GM19468 (cell line): ENCODE measurements around the gene SLN.

Experiments used
- ATAC-seq: cut with Tn5 transposase; IDR thresholded peaks from one replicate; pipeline ENCODE4 v1.9.1; 2021; ENCODE audit warnings: mild to moderate bottlenecking, moderate library complexity, moderate number of reproducible peaks; ENCODE audit not compliant: unreplicated experiment; ENCODE audit errors: extremely low read depth

Gene SLN

GRCh38 chr11:107720303-107720774 lies 8.5 kb upstream of the SLN start:
- no peak for ATAC-seq

DNA sequence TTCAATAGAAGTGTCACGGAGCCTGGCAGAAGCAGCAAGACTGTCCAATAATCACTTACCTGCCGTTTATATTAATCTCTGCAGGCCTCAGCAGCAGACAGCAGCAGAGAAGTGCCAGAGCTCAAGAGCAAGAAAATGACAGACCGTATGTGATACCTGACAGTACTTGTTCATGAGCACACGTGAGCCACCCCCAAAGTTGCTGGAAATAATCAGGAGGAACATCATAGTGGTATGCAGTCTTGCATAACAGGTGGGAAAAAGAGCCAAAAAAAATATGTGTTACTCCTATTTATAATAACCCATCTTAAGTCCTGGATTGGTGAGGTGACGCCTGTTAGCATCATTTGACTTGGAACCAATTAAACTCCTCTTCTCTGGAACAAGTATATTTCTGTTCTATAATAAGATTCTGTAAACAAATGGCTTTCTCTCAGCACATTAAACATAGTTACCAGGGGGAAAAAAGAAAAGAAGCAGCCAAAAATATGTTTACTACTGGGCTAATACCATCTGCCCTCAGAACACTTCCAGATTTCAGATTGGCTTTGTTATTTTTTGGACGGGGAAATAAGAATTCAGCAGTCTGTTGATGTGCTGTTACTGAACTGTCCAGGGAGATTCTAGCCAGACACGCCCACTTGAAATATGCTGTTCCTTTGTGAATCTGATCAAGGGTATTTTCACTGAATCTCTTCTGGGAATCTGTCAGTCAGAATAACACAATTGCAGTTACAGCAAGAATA lies 7.9 kb upstream of the SLN start:
- ATAC-seq: no peak

DNA sequence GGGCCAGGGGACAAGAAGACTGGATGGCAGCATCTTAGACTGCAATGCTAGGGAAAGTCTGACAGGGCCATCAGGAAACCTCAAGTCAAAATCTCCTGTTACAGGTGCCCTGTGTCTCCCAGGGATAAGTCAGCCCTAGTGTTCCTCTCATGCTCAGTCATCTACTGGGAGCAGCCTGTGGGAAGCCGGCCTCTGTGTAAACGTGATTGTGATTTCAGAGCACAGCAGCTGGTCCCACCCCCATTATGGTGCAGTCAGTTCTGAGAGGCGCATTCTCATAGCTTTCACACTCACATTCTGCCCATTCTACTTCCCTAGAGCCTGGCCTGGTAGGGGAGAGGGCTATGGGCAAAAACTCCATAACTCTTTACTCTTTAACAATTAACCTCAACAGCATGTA lies 7.2 kb upstream of the SLN start:
- no peak for ATAC-seq

DNA sequence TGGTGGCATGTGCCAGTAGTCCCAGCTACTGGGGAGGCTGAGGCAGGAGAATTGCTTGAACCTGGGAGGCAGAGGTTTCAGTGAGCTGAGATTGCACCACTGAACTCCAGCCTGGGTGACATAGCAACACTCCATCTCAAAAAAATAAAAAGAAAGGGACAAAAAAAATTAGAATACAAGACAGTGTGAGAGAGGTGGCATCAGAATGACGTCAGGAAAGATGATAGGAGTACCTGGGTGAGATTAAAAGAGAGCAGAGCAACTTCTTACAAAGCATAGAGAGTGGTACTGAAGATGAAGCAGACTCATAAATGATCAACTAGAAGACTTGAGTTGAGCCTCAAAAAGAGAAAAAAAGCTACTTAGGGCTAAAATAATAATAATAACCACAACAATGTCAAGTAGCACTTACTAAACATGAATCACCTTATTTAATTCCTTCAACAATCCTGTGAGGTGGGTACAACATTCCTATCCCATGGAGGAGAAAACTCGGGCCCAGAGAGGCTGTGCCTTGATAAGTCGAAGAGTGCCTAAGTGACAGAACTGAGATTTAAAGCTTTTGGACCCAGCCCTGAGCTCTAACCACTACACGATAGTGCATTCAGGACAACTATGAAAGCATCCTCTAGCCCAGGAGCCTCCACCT lies 5.2 kb upstream of the SLN start:
- no peak for ATAC-seq

DNA sequence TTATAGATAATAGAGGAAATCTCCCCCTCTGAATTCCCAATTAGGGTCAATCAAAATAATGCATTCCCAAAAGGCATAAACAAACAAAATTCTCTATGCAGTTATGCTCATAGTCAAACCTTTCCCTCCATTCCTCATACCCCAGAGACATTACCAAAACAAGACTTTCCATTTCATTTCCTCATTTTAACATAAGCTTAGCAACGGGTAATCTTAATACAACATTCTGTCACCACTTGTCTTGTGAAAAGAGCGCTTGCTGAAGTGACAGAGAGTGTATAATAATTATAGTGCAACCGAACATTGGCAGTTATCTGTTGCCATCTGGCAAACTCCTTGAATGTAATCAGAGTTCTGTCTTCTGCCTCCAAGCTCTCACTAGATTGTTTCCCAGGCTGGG lies 1.2 kb upstream of the SLN start:
- no peak for ATAC-seq

- ATAC-seq: no peak
Observed at GRCh38 chr11:107710301-107710700, 1.6 kb downstream of the SLN start.

DNA sequence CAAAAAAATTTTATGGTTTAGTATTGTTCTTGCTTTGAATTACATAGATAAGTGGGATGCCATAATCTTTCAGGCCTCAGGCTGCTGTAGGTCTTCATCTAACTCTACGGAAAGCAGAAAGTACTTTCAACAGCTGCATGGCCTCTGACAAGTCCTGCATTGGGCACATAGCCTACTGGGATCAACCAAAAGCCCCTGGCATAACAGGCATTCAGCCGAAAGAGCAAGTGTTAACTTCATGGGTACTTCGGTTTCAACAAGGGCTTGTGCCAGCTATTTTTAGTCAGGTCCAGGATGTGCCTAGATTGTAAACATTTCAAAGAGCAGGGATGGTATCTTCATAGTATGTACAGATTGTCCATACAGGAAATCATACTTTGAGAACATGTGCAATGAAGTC lies 3.1 kb downstream of the SLN start:
- ATAC-seq: no peak

- ATAC-seq: no peak
Observed at GRCh38 chr11:107707807-107708206, 4.0 kb downstream of the SLN start.

- no peak for ATAC-seq
Observed at GRCh38 chr11:107707215-107707671, 4.6 kb downstream of the SLN start.

DNA sequence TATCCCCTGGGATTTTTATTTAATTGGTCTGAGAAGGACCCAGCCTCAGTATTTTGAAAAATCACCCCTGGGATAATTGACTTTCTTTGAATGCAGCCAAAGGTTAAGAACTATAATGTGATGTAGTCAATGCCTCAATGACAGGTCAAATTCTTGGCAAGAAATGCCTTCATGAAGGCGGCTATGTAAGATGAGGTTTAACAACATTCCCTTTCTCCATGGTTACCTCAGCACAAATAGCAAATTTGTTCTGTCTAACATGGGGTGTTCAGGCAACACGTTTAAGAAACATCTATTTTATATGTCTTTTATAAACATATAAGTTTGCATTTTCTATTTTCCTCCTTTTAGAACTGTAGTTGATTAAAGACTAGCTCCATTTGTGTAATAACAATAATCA lies 5.3 kb downstream of the SLN start:
- no peak for ATAC-seq

- ATAC-seq: no peak
Observed at GRCh38 chr11:107705027-107705426, 6.8 kb downstream of the SLN start.

DNA sequence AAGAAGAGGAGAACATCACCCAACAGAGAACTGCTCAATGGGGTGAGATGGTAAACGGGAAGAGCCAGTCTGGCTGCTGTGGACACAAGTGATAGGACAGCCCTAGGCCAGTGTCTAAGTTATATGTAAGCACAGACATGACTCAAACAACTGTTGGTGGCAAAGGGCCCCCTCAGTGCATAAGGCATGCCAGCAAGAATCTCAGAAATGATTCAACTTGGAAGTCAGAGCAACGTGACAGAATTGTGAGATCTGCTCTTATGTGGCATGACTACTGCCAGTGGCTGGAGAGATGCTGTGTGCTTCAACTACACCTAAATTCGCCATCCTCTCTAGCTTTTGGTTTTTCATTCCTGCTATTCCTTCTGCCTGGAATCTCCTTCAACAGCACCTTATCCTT lies 7.4 kb downstream of the SLN start:
- ATAC-seq: no peak

GRCh38 chr11:107702723-107703122 lies 9.1 kb downstream of the SLN start:
- ATAC-seq: no peak

- ATAC-seq: no peak
Observed at GRCh38 chr11:107702109-107702660, 9.7 kb downstream of the SLN start.

DNA sequence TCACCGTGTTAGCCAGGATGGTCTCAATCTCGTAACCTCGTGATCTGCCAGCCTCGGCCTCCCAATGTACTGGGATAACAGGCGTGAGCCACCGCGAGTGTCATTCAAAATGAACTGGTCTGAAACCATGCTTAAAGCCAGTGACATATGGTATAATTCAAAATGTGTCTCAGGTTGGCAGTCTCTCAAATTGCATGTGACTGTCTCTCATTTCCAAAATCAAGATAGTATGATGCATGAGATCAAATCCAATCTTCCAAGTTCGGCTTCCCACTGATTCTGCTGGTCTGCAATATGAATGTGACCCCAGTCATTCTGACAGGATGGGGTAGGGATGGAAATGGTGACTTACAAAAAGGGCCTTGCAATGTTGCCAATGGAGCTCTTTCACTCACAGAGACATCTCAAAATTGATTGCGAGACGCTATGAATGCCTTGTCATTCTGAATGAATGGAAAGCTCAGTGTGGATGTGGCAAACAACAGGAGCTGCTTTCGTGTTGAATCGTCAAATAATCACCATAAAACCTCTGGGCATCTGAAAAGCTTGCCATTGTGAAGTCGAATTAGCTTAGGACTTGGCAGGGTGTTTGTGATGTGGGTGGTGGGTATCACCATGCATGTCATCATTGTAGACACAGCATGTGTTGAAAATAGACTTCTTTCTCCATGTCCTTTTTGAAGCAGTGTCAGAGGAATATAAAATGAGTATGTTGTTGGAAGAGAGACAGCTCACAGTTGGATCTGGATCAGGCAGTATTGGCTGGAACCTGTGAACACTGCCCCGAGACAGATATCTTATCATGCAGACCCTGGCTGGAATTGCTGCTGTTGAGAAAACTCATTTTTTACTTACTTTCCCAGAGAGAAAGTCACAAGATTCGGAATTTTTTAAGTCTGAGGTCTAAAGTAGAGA lies 12.2 kb downstream of the SLN start:
- ATAC-seq: no peak

- ATAC-seq: no peak
Observed at GRCh38 chr11:107697291-107697690, 14.6 kb downstream of the SLN start.

DNA sequence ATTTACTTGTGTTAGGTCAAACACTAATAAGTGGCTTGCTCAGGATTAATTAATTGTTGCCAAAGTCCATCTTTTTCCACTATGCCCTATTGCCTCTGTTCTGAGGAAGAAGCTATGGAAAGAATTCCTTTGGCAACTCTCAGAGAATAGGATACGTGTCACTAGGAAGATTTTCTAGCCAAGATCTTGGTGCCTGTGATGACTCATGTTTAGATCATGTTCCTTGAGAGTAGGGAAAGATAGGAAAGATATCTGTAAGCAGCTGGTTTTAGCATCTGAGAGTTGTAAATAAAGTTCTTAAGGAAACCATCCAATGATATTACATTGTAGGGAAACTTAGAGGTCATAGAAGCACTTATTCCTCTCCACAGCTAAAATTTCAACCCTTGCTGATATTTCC lies 15.7 kb downstream of the SLN start:
- ATAC-seq: no peak

DNA sequence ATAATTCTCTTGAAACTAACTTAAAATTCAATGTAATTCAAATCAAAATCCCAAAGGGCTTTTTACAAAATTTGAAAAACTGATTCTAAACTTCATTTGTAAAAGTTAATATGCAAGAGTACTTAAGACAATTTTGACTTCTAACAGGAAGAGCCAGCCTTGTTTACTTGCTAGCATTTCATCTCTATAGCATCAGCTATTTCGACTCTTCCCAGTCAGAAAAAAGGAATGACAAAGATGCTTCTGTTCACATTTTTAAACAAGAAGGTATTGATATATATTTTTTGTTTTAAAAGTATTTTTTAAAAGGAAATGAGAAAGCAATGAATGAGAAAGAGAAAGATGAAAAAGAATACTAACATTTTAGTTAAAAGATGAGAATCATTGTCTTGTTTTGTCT lies 16.4 kb downstream of the SLN start:
- no peak for ATAC-seq

- ATAC-seq: no peak
Observed at GRCh38 chr11:107691000-107691750, 20.7 kb downstream of the SLN start.
